OCI-LY1 (cell line): ENCODE measurements around the gene WIPF3.

ENCODE experiments used
- H2AFZ ChIP-seq: fragments of 200-600 bp; sonication (generic), shearing (Covaris generic); 2 replicates; pipeline ENCODE4 v1.6.0; 2014; ENCODE audit warnings: antibody characterized with exemption, mild to moderate bottlenecking, low read length
- H3F3A ChIP-seq: fragments of 200-600 bp; sonication (generic), shearing (Covaris generic); 2 replicates; pipeline ENCODE4 v1.6.0; 2014; ENCODE audit warnings: mild to moderate bottlenecking, antibody characterized with exemption, low read length, moderate library complexity; ENCODE audit not compliant: insufficient read depth
- H3K27ac ChIP-seq: fragments of 200-600 bp; sonication (generic); 2 replicates; pipeline ENCODE4 v1.5.1; 2014; ENCODE audit warnings: low read length, mixed run types, mild to moderate bottlenecking, low read depth; ENCODE audit not compliant: poor library complexity, severe bottlenecking
- H3K27me3 ChIP-seq: fragments of 200-600 bp; sonication (generic); 2 replicates; pipeline ENCODE4 v1.6.0; 2014; ENCODE audit warnings: antibody characterized with exemption, mild to moderate bottlenecking, low read length, moderate library complexity; ENCODE audit not compliant: insufficient read depth
- H3K36me3 ChIP-seq: fragments of 200-600 bp; sonication (generic); 2 replicates; pipeline ENCODE4 v1.6.1; 2014; ENCODE audit warnings: mild to moderate bottlenecking, antibody characterized with exemption, low read length, moderate library complexity, mixed read lengths; ENCODE audit not compliant: insufficient read depth
- H3K4me1 ChIP-seq: fragments of 200-600 bp; sonication (generic); 2 replicates; pipeline ENCODE4 v1.5.1; 2014; ENCODE audit warnings: mild to moderate bottlenecking, low read length, moderate library complexity; ENCODE audit not compliant: insufficient read depth, severe bottlenecking
- H3K4me2 ChIP-seq: fragments of 200-600 bp; sonication (generic), shearing (Covaris generic); 2 replicates; pipeline ENCODE4 v1.6.1; 2014; ENCODE audit warnings: low read length
- H3K4me3 ChIP-seq: fragments of 200-600 bp; sonication (generic); 2 replicates; pipeline ENCODE4 v1.5.1; 2014; ENCODE audit warnings: low read length, low read depth, mild to moderate bottlenecking, mixed read lengths; ENCODE audit not compliant: poor library complexity, severe bottlenecking
- H3K79me2 ChIP-seq: fragments of 200-600 bp; shearing (Covaris generic); 2 replicates; pipeline ENCODE4 v1.6.1; 2016; ENCODE audit warnings: mixed run types, low read length, mixed read lengths; ENCODE audit not compliant: insufficient read depth
- H3K9ac ChIP-seq: fragments of 200-600 bp; sonication (generic), shearing (Covaris generic); 2 replicates; pipeline ENCODE4 v1.6.1; 2014; ENCODE audit warnings: mild to moderate bottlenecking, low read length, mixed read lengths
- H3K9me2 ChIP-seq: fragments of 200-600 bp; sonication (generic), shearing (Covaris generic); 2 replicates; pipeline ENCODE4 v1.6.1; 2014; ENCODE audit warnings: low read depth, mild to moderate bottlenecking, low read length, mixed read lengths
- H3K9me3 ChIP-seq: fragments of 200-600 bp; shearing (Covaris generic); 2 replicates; pipeline ENCODE4 v1.6.1; 2014; ENCODE audit warnings: low read length, mixed read lengths
- H4K20me1 ChIP-seq: fragments of 200-600 bp; sonication (generic), shearing (Covaris generic); 2 replicates; pipeline ENCODE4 v1.6.0; 2016; ENCODE audit warnings: mild to moderate bottlenecking, low read length; ENCODE audit not compliant: insufficient read depth
- EZH2 ChIP-seq: fragments of 200-600 bp; sonication (generic), shearing (Covaris generic); IDR thresholded peaks from 2 replicates; pipeline ENCODE4 v1.8.0; 2017; ENCODE audit warnings: borderline replicate concordance, mixed run types, mild to moderate bottlenecking, antibody characterized with exemption, low read length, moderate library complexity, mixed read lengths
- TF ChIP-seq, protein P1 (sequence below): fragments of 200-600 bp; sonication (generic), shearing (Covaris generic); IDR thresholded peaks from 2 replicates; pipeline ENCODE4 v1.5.1; 2017; ENCODE audit warnings: mild to moderate bottlenecking, antibody characterized with exemption, low read length, moderate library complexity, mixed read lengths

WIPF3 gene

DNA sequence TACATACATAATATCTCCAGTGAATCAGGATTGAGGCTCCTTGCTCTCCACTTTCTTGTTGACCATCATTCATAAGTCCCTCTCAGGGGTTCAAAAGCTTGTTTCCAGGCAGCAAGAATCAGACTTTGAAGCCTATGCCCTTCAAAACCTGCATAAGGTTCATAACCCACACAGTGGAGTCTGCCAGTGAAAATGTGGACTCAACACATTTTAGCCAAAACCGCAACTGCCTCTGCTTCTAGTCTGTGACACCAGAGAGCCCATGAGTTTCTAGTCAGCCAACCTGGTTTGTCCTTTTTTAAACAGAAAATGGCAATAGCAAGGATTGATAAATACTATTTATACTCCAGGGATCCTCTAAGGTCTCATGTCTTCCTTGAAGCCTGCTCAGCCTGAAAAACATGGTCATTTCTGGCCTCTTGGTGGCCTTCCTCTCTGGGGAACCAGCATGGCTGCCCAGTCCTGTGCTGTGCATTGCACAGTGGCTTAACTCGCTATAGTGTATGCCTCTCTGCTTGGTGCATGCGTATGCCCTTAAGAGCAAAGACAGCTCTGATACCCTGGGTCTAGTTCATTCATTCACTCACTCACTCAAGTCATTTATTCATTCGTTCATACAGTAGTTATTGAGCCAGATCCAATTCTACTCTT, 67.5 kb downstream of the WIPF3 start:
- no peak overlapping the region for H3K4me2 ChIP-seq
- no peaks in the 10 kb centered on the region for H3K36me3 ChIP-seq
- H3K27ac ChIP-seq = no peak overlapping the region
- H3K4me3 ChIP-seq = no peak overlapping the region
- H3K9me3 ChIP-seq = no peaks in the 10 kb centered on the region
- H3K79me2 ChIP-seq = no peaks in the 10 kb centered on the region
- no peak overlapping the region for H2AFZ ChIP-seq
- no peaks in the 10 kb centered on the region for H3K9me2 ChIP-seq
- no peaks in the 10 kb centered on the region for H4K20me1 ChIP-seq
- no peaks in the 10 kb centered on the region for H3F3A ChIP-seq
- no peak for TF ChIP-seq EZH2
- TF ChIP-seq, protein P1, sequence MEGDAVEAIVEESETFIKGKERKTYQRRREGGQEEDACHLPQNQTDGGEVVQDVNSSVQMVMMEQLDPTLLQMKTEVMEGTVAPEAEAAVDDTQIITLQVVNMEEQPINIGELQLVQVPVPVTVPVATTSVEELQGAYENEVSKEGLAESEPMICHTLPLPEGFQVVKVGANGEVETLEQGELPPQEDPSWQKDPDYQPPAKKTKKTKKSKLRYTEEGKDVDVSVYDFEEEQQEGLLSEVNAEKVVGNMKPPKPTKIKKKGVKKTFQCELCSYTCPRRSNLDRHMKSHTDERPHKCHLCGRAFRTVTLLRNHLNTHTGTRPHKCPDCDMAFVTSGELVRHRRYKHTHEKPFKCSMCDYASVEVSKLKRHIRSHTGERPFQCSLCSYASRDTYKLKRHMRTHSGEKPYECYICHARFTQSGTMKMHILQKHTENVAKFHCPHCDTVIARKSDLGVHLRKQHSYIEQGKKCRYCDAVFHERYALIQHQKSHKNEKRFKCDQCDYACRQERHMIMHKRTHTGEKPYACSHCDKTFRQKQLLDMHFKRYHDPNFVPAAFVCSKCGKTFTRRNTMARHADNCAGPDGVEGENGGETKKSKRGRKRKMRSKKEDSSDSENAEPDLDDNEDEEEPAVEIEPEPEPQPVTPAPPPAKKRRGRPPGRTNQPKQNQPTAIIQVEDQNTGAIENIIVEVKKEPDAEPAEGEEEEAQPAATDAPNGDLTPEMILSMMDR = no peak
- H3K9ac ChIP-seq = no peak overlapping the region
- H3K4me1 ChIP-seq = no peaks in the 10 kb centered on the region
- H3K27me3 ChIP-seq = no peaks in the 10 kb centered on the region

DNA sequence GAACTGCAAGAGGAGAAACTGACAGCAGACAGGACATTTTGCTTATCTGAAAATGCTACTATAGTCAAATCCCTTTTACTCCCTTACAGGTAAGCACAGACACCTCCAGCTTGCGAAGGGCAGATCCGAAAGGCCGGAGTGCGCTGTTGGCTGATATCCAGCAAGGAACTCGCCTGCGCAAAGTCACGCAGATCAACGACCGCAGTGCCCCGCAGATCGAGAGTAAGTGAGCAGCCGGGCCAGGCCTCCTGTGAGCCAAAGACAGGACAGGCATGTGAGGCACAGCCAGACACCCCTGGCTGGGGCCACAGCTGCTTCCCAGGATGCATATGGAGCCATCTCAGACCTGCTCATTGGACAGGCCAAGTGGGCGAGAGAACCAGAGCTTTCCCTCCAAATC, 69.4 kb downstream of the WIPF3 start:
- TF ChIP-seq EZH2 = no peak
- TF ChIP-seq, protein P1 = no peak
- H3K27ac ChIP-seq = no peak overlapping the region
- H3F3A ChIP-seq = no peaks in the 10 kb centered on the region
- H3K9me3 ChIP-seq = no peaks in the 10 kb centered on the region
- no peak overlapping the region for H2AFZ ChIP-seq
- no peaks in the 10 kb centered on the region for H3K79me2 ChIP-seq
- no peaks in the 10 kb centered on the region for H3K27me3 ChIP-seq
- H3K4me3 ChIP-seq = no peak overlapping the region
- H3K4me2 ChIP-seq = no peak overlapping the region
- H3K4me1 ChIP-seq = no peaks in the 10 kb centered on the region
- H4K20me1 ChIP-seq = no peaks in the 10 kb centered on the region
- H3K9ac ChIP-seq = no peak overlapping the region
- H3K9me2 ChIP-seq = no peaks in the 10 kb centered on the region
- H3K36me3 ChIP-seq = no peaks in the 10 kb centered on the region

GRCh38 chr7:29877196-29877595, 70.9 kb downstream of the WIPF3 start:
- Histone ChIP-seq H3K9me3 (no peaks in the 10 kb centered on the region), H3K4me3 (no peak overlapping the region), H3K27ac (no peak overlapping the region), H2AFZ (no peak overlapping the region), H3K4me1 (no peaks in the 10 kb centered on the region), H3K27me3 (no peaks in the 10 kb centered on the region), H4K20me1 (no peaks in the 10 kb centered on the region), H3K79me2 (no peaks in the 10 kb centered on the region), H3K4me2 (no peak overlapping the region), H3F3A (no peaks in the 10 kb centered on the region), H3K9me2 (no peaks in the 10 kb centered on the region), H3K36me3 (no peaks in the 10 kb centered on the region), H3K9ac (no peak overlapping the region)
- no peak for TF ChIP-seq EZH2
- TF ChIP-seq, protein P1 = no peak
